HCT116 (cell line): Measurements from ENCODE around the gene LIPG.

Experiments
- EGR1 ChIP-seq: IDR thresholded peaks from 2 replicates; pipeline ENCODE4 v1.6.1; 2012; ENCODE audit warnings: low read depth
- EZH2 ChIP-seq: fragments of 200-600 bp; sonication (generic); IDR thresholded peaks from 2 replicates; pipeline ENCODE4 v1.6.1; 2017; ENCODE audit warnings: antibody characterized with exemption, mixed run types
- EZH2phosphoT487 ChIP-seq: fragments of 200-600 bp; IDR thresholded peaks from 2 replicates; pipeline ENCODE4 v1.6.1; 2018; ENCODE audit warnings: antibody characterized with exemption, borderline replicate concordance
- JUND ChIP-seq: IDR thresholded peaks from 2 replicates; pipeline ENCODE4 v1.6.1; 2012
- POLR2A ChIP-seq: IDR thresholded peaks from 2 replicates; pipeline ENCODE4 v1.7.0; 2011; ENCODE audit warnings: borderline replicate concordance; ENCODE audit not compliant: insufficient read depth, insufficient read length; ENCODE audit errors: extremely low read depth
- POLR2AphosphoS5 ChIP-seq: IDR thresholded peaks from 2 replicates; pipeline ENCODE4 v1.6.1; 2011; ENCODE audit warnings: mild to moderate bottlenecking, low read depth, low read length, moderate library complexity
- RAD21 ChIP-seq: IDR thresholded peaks from 2 replicates; pipeline ENCODE4 v1.6.1; 2012; ENCODE audit warnings: low read depth, mild to moderate bottlenecking
- SIN3A ChIP-seq: IDR thresholded peaks from 2 replicates; pipeline ENCODE4 v1.6.1; 2012; ENCODE audit warnings: low read depth
- YY1 ChIP-seq: IDR thresholded peaks from 2 replicates; pipeline ENCODE4 v1.6.1; 2011; ENCODE audit warnings: low read length, low read depth, moderate library complexity, mild to moderate bottlenecking; ENCODE audit not compliant: insufficient replicate concordance; ENCODE audit errors: extremely low read depth
- TF ChIP-seq, protein P1 (sequence below), 3 experiments: fragments of 200-600 bp in 1 of 3; sonication (generic) in 1 of 3; IDR thresholded peaks in 2 of 3; conservative IDR thresholded peaks in 1 of 3; 2 replicates each; pipeline ENCODE4 v1.5.1; 2012 to 2017; ENCODE audit warnings: low read depth in 2 of 3, low read length in 2 of 3, antibody characterized with exemption in 1 of 3, borderline replicate concordance in 1 of 3, control low read depth in 1 of 3, mild to moderate bottlenecking in 1 of 3, mixed read lengths in 1 of 3, mixed run types in 1 of 3, moderate library complexity in 1 of 3; ENCODE audit not compliant: insufficient read depth in 1 of 3

- no peak for TF ChIP-seq RAD21
- no peak for TF ChIP-seq POLR2A
- no peak for TF ChIP-seq SIN3A
- no peak for TF ChIP-seq EZH2
- no peak for TF ChIP-seq EGR1
- TF ChIP-seq, protein P1, sequence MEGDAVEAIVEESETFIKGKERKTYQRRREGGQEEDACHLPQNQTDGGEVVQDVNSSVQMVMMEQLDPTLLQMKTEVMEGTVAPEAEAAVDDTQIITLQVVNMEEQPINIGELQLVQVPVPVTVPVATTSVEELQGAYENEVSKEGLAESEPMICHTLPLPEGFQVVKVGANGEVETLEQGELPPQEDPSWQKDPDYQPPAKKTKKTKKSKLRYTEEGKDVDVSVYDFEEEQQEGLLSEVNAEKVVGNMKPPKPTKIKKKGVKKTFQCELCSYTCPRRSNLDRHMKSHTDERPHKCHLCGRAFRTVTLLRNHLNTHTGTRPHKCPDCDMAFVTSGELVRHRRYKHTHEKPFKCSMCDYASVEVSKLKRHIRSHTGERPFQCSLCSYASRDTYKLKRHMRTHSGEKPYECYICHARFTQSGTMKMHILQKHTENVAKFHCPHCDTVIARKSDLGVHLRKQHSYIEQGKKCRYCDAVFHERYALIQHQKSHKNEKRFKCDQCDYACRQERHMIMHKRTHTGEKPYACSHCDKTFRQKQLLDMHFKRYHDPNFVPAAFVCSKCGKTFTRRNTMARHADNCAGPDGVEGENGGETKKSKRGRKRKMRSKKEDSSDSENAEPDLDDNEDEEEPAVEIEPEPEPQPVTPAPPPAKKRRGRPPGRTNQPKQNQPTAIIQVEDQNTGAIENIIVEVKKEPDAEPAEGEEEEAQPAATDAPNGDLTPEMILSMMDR (IDR thresholded peaks at IDR 0.05 in 2 of 3, conservative IDR thresholded peaks at IDR 0.05 in 1 of 3; ENCODE audit: borderline replicate concordance in 1 of 3, insufficient read depth in 1 of 3, low read depth in 2 of 3, low read length in 2 of 3) = no peak
- TF ChIP-seq EZH2phosphoT487 = no peak
- no peak for TF ChIP-seq YY1
- no peak for TF ChIP-seq JUND
- TF ChIP-seq POLR2AphosphoS5 = no peak
These were observed 20.7 kb downstream of the LIPG start for GRCh38 chr18:49582579-49582978.
